ENCODE data around the gene MARCHF6. TPM values are rescaled to one million over a fixed set of nuclear protein-coding genes. Genes with fewer than 3 reads are reported as not detected.
"Not testable (repeated sequence)": the region's sequence is repeated elsewhere in the genome, so short reads cannot be mapped to it uniquely, and the experiment has no call there.

Gene MARCHF6
- polyA plus RNA-seq, 1 of the 3 experiments (the other 2 are of a cell fraction): 52.4 TPM

- H3K4me2 ChIP-seq; H3K9me2 ChIP-seq; DNase-seq; H3K36me3 ChIP-seq (replicated peaks in 1 of 2; ENCODE audit: control insufficient read depth in 1 of 2, insufficient read depth in 2 of 2, low read length in 1 of 2); H3K4me1 ChIP-seq (ENCODE audit: control insufficient read depth in 1 of 2, insufficient read depth in 2 of 2, low read depth in 1 of 2, low read length in 1 of 2); H3K79me2 ChIP-seq (ENCODE audit: insufficient read depth); H3K9ac ChIP-seq; POLR2A ChIA-PET; H3F3A ChIP-seq (replicated peaks; ENCODE audit: insufficient read depth); H4K20me1 ChIP-seq (ENCODE audit: insufficient read depth); H3K27ac ChIP-seq (ENCODE audit: low read depth in 2 of 2, low read length in 1 of 2); H2AFZ ChIP-seq (ENCODE audit: low read depth); H3K27me3 ChIP-seq (ENCODE audit: insufficient read depth); H3K9me3 ChIP-seq; H3K4me3 ChIP-seq (ENCODE audit: low read depth in 2 of 2, low read length in 1 of 2); CTCF ChIA-PET: not testable (repeated sequence)
- 98% methylated on average over 5 of the region's 5 CpGs for WGBS (ENCODE audit: low lambda C conversion rate)
Observed at GRCh38 chr5:10344461-10345106, 8.9 kb upstream of the MARCHF6 start.

- TF ChIP-seq MEF2A (IDR thresholded peaks at IDR 0.05; ENCODE audit: borderline replicate concordance, low read depth) (no peak), EZH2phosphoT487 (IDR thresholded peaks at IDR 0.05; ENCODE audit: borderline replicate concordance, low read depth) (no peak), SMC3 (IDR thresholded peaks at IDR 0.05; ENCODE audit: low read depth, low read length) (no peak), RXRA (IDR thresholded peaks at IDR 0.05; ENCODE audit: borderline replicate concordance, low read depth) (no peak), JUND (IDR thresholded peaks at IDR 0.05) (no peak), GABPA (IDR thresholded peaks at IDR 0.05; ENCODE audit: low read depth) (no peak), SIN3A (IDR thresholded peaks at IDR 0.05; ENCODE audit: borderline replicate concordance, low read depth, low read length) (no peak), REST (IDR thresholded peaks at IDR 0.05; ENCODE audit: low read depth, low read length) (no peak), FOXM1 (IDR thresholded peaks at IDR 0.05; ENCODE audit: low read depth) (no peak), USF2 (IDR thresholded peaks at IDR 0.05; ENCODE audit: borderline replicate concordance, low read depth, low read length) (no peak), POLR2AphosphoS5 (IDR thresholded peaks at IDR 0.05; ENCODE audit: low read depth, low read length) (no peak)
- TF ChIP-seq, protein P1, sequence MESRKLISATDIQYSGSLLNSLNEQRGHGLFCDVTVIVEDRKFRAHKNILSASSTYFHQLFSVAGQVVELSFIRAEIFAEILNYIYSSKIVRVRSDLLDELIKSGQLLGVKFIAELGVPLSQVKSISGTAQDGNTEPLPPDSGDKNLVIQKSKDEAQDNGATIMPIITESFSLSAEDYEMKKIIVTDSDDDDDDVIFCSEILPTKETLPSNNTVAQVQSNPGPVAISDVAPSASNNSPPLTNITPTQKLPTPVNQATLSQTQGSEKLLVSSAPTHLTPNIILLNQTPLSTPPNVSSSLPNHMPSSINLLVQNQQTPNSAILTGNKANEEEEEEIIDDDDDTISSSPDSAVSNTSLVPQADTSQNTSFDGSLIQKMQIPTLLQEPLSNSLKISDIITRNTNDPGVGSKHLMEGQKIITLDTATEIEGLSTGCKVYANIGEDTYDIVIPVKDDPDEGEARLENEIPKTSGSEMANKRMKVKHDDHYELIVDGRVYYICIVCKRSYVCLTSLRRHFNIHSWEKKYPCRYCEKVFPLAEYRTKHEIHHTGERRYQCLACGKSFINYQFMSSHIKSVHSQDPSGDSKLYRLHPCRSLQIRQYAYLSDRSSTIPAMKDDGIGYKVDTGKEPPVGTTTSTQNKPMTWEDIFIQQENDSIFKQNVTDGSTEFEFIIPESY (IDR thresholded peaks at IDR 0.05; ENCODE audit: borderline replicate concordance, low read depth): no peak
- DNase-seq: no peak
- Histone ChIP-seq H3K4me3 (ENCODE audit: low read depth in 2 of 2, low read length in 1 of 2) (no peak overlapping the region), H3K9me3 (no peaks in the 10 kb centered on the region), H3K4me2 (no peak overlapping the region), H3K27ac (ENCODE audit: low read depth in 2 of 2, low read length in 1 of 2) (no peak overlapping the region), H3K27me3 (ENCODE audit: insufficient read depth) (no peaks in the 10 kb centered on the region), H3F3A (replicated peaks; ENCODE audit: insufficient read depth) (peaks cover 3% of the 10 kb centered on the region), H3K4me1 (ENCODE audit: control insufficient read depth in 1 of 2, insufficient read depth in 2 of 2, low read depth in 1 of 2, low read length in 1 of 2) (peaks cover 0 to 9% of the 10 kb centered on the region in 2 experiments; a peak in 1 of 4 replicates), H3K79me2 (ENCODE audit: insufficient read depth) (peaks cover 13% of the 10 kb centered on the region), H2AFZ (ENCODE audit: low read depth) (no peak overlapping the region), H4K20me1 (ENCODE audit: insufficient read depth) (no peaks in the 10 kb centered on the region), H3K9ac (no peak overlapping the region), H3K9me2 (no peaks in the 10 kb centered on the region), H3K36me3 (replicated peaks in 1 of 2; ENCODE audit: control insufficient read depth in 1 of 2, insufficient read depth in 2 of 2, low read length in 1 of 2) (no peaks in the 10 kb centered on the region)
- POLR2A ChIA-PET: no interaction called here
- CTCF ChIA-PET: no interaction called here
- 96% methylated on average over 2 of the region's 2 CpGs for WGBS (ENCODE audit: low lambda C conversion rate)
Observed at GRCh38 chr5:10348258-10348657, 5.2 kb upstream of the MARCHF6 start.

Measured in SK-N-SH (cell line).